HCT116 (cell line): Measurements from ENCODE around the gene TRPM3. TPM values are rescaled to one million over a fixed set of nuclear protein-coding genes. Genes with fewer than 3 reads are reported as not detected.

Source experiments
- ATAC-seq: fragments of 200-7000 bp; cut with Tn5 transposase; 2 replicates; pipeline ENCODE4 v1.9.1; 2020; ENCODE audit warnings: mild to moderate bottlenecking, moderate library complexity
- BruUV-seq: library from RNA; stranded (reverse); fragments of 400-500 nt; replicated peaks from 2 replicates; lab custom pipeline; 2021; lab: Mats Ljungman, UMichigan
- CTCF ChIA-PET: fragments of 300-600 bp; sonication (Branson Sonifier 250); formaldehyde crosslinking; loops from one replicate; lab custom pipeline; 2021; ENCODE audit warnings: antibody characterized with exemption; lab: Charles Lee
- POLR2A ChIA-PET: fragments of 300-600, 350-600 bp; sonication (Branson Sonifier 250); formaldehyde crosslinking; loops from one replicate; lab custom pipeline; 2021; ENCODE audit warnings: antibody characterized with exemption; lab: Charles Lee
- RAD21 ChIA-PET, 2 experiments: fragments of 300-600 bp; sonication (Branson Sonifier 250); formaldehyde crosslinking; loops; one replicate each; lab custom pipeline; 2023; ENCODE audit warnings: low total read pairs in 2 of 2; ENCODE audit not compliant: uncharacterized antibody in 2 of 2, unreplicated experiment in 2 of 2, low non-redundant PET in 1 of 2; lab: Charles Lee
- DNase-seq: peaks from one replicate; pipeline ENCODE4 v3.0.0-alpha.2; 2010; ENCODE audit warnings: low read depth, low spot score
- H2AFZ ChIP-seq: fragments of 200-600 bp; shearing (Covaris generic), sonication (generic); 2 replicates; pipeline ENCODE4 v1.6.1; 2017; ENCODE audit warnings: low read depth, mixed run types, mixed read lengths, antibody characterized with exemption, low read length; ENCODE audit not compliant: poor library complexity, severe bottlenecking
- H3K27ac ChIP-seq: 2 replicates; pipeline ENCODE4 v1.5.1; 2012; ENCODE audit warnings: low read depth, low read length
- H3K27me3 ChIP-seq: fragments of 200-600 bp; sonication (generic); 2 replicates; pipeline ENCODE4 v1.6.1; 2016; ENCODE audit warnings: mixed run types, low read length, mixed read lengths; ENCODE audit not compliant: insufficient read depth
- H3K36me3 ChIP-seq, 2 experiments: fragments of 200-500 bp in 1 of 2; fragments of 200-600 bp in 1 of 2; sonication (Bioruptor generic) in 1 of 2; sonication (generic) in 1 of 2; 2 replicates each; pipeline versions ENCODE4 v1.5.1 to v1.6.1; 2014 to 2016; ENCODE audit warnings: low read length in 2 of 2, inconsistent platforms in 1 of 2, mixed read lengths in 1 of 2, mixed run types in 1 of 2; ENCODE audit not compliant: insufficient read depth in 2 of 2, control insufficient read depth in 1 of 2
- H3K4me1 ChIP-seq, 2 experiments: fragments of 200-600 bp in 1 of 2; sonication (generic) in 1 of 2; 2 replicates each; pipeline versions ENCODE4 v1.5.1 to v1.6.1; 2012 to 2017; ENCODE audit warnings: low read length in 2 of 2, inconsistent platforms in 1 of 2, mild to moderate bottlenecking in 1 of 2, mixed read lengths in 1 of 2, mixed run types in 1 of 2, moderate library complexity in 1 of 2; ENCODE audit not compliant: insufficient read depth in 2 of 2, control insufficient read depth in 1 of 2
- H3K4me2 ChIP-seq: fragments of 200-600 bp; sonication (generic); 2 replicates; pipeline ENCODE4 v1.6.1; 2017; ENCODE audit warnings: mixed run types, low read length, mixed read lengths
- H3K4me3 ChIP-seq, 2 experiments: fragments of 200-600 bp in 1 of 2; sonication (generic) in 1 of 2; replicated peaks in 1 of 2; 2 replicates each; pipeline ENCODE4 v1.5.1; 2011 to 2016; ENCODE audit warnings: low read length in 2 of 2, control low read depth in 1 of 2, low read depth in 1 of 2, mild to moderate bottlenecking in 1 of 2, mixed read lengths in 1 of 2, mixed run types in 1 of 2
- H3K79me2 ChIP-seq: fragments of 200-600 bp; sonication (generic); 2 replicates; pipeline ENCODE4 v1.6.1; 2017; ENCODE audit warnings: mild to moderate bottlenecking, mixed run types, low read length, moderate library complexity, mixed read lengths; ENCODE audit not compliant: insufficient read depth
- H3K9ac ChIP-seq: fragments of 200-600 bp; sonication (generic); 2 replicates; pipeline ENCODE4 v1.6.1; 2016; ENCODE audit warnings: low read length, mixed read lengths
- H3K9me2 ChIP-seq: fragments of 200-600 bp; sonication (generic), shearing (Covaris generic); 2 replicates; pipeline ENCODE4 v1.6.1; 2017; ENCODE audit warnings: mixed run types, mild to moderate bottlenecking, moderate library complexity; ENCODE audit not compliant: insufficient read depth
- H3K9me3 ChIP-seq, 2 experiments: fragments of 200-500 bp in 1 of 2; fragments of 200-600 bp in 1 of 2; sonication (Bioruptor generic) in 1 of 2; sonication (generic) in 1 of 2; 2 replicates each; pipeline ENCODE4 v1.6.1; 2014 to 2017; ENCODE audit warnings: low read length in 2 of 2, mixed read lengths in 2 of 2, inconsistent platforms in 1 of 2, low read depth in 1 of 2, mild to moderate bottlenecking in 1 of 2, mixed run types in 1 of 2, moderate library complexity in 1 of 2; ENCODE audit not compliant: control insufficient read depth in 1 of 2, insufficient read depth in 1 of 2
- H4K20me1 ChIP-seq: fragments of 200-600 bp; sonication (generic), shearing (Covaris generic); 2 replicates; pipeline ENCODE4 v1.6.1; 2017; ENCODE audit warnings: mixed run types, mild to moderate bottlenecking, moderate library complexity; ENCODE audit not compliant: insufficient read depth
- EGR1 ChIP-seq: IDR thresholded peaks from 2 replicates; pipeline ENCODE4 v1.6.1; 2012; ENCODE audit warnings: low read depth
- EZH2 ChIP-seq: fragments of 200-600 bp; sonication (generic); IDR thresholded peaks from 2 replicates; pipeline ENCODE4 v1.6.1; 2017; ENCODE audit warnings: antibody characterized with exemption, mixed run types
- EZH2phosphoT487 ChIP-seq: fragments of 200-600 bp; IDR thresholded peaks from 2 replicates; pipeline ENCODE4 v1.6.1; 2018; ENCODE audit warnings: antibody characterized with exemption, borderline replicate concordance
- FOSL1 ChIP-seq: IDR thresholded peaks from 2 replicates; pipeline ENCODE4 v1.6.1; 2012; ENCODE audit warnings: low read depth
- MAX ChIP-seq: IDR thresholded peaks from 2 replicates; pipeline ENCODE4 v1.6.1; 2012
- POLR2AphosphoS5 ChIP-seq: IDR thresholded peaks from 2 replicates; pipeline ENCODE4 v1.6.1; 2011; ENCODE audit warnings: mild to moderate bottlenecking, low read depth, low read length, moderate library complexity
- RAD21 ChIP-seq: IDR thresholded peaks from 2 replicates; pipeline ENCODE4 v1.6.1; 2012; ENCODE audit warnings: low read depth, mild to moderate bottlenecking
- REST ChIP-seq: IDR thresholded peaks from 2 replicates; pipeline ENCODE4 v1.6.1; 2012; ENCODE audit warnings: low read depth
- SP1 ChIP-seq: IDR thresholded peaks from 2 replicates; pipeline ENCODE4 v1.6.1; 2012; ENCODE audit warnings: low read depth
- SRF ChIP-seq: IDR thresholded peaks from 2 replicates; pipeline ENCODE4 v1.6.1; 2012; ENCODE audit warnings: low read depth
- TCF7L2 ChIP-seq: IDR thresholded peaks from 2 replicates; pipeline ENCODE4 v1.7.0; 2011; ENCODE audit warnings: borderline replicate concordance, inconsistent platforms; ENCODE audit not compliant: insufficient read depth, insufficient read length; ENCODE audit errors: extremely low read depth
- ZFX ChIP-seq: fragments of 450-650 bp; IDR thresholded peaks from 2 replicates; pipeline ENCODE4 v1.6.1; 2017
- ZNF274 ChIP-seq: fragments of 200-500 bp; sonication (Bioruptor generic); IDR thresholded peaks from 2 replicates; pipeline ENCODE4 v1.6.1; 2014; ENCODE audit warnings: mild to moderate bottlenecking, low read depth, low read length, inconsistent platforms
- intact Hi-C: fragments of 100-400 bp; cut with micrococcal nuclease; formaldehyde crosslinking; loops from 2 replicates; pipeline ENCODE4 v1.10.0; 2022
- total RNA-seq: library from RNA; stranded (reverse); gene quantifications from one replicate; pipeline ENCODE4 v1.2.1, GENCODE V29; 2021; ENCODE audit not compliant: unreplicated experiment

Gene TRPM3
- total RNA-seq, 1 experiment from 2014 or later = not detected

- H3K36me3 ChIP-seq = no peaks in the 10 kb centered on the region
- no peaks in the 10 kb centered on the region for H3K9me2 ChIP-seq
- RAD21 ChIA-PET = no interaction called here
- ATAC-seq (no peak), DNase-seq (no peak)
- no peaks in the 10 kb centered on the region for H3K9me3 ChIP-seq
- TF ChIP-seq FOSL1 (no peak), SRF (no peak), REST (no peak), ZNF274 (no peak), MAX (no peak), EZH2 (no peak), EGR1 (no peak), POLR2AphosphoS5 (no peak), TCF7L2 (no peak), EZH2phosphoT487 (no peak), RAD21 (no peak), SP1 (no peak), ZFX (no peak)
- H3K9ac ChIP-seq = no peak overlapping the region
- no peak overlapping the region for H3K4me2 ChIP-seq
- no peaks in the 10 kb centered on the region for H4K20me1 ChIP-seq
- CTCF ChIA-PET = no interaction called here
- no TSS peak for BruUV-seq
- H3K79me2 ChIP-seq = no peaks in the 10 kb centered on the region
- no peak overlapping the region for H3K27ac ChIP-seq
- intact Hi-C loops = no loop called here
- peaks cover 20% of the 10 kb centered on the region; the same call in 1 of the 2 replicates for H3K27me3 ChIP-seq
- H2AFZ ChIP-seq = no peak overlapping the region
- no peaks in the 10 kb centered on the region for H3K4me1 ChIP-seq
- H3K4me3 ChIP-seq = no peak overlapping the region
- POLR2A ChIA-PET = no interaction called here
These were observed 158.5 kb downstream of the TRPM3 start for GRCh38 chr9:70962761-70963440.
